GM12892 (cell line): ENCODE results near the gene ATXN7.

Source experiments
- POLR2A ChIP-seq: IDR thresholded peaks from 2 replicates; pipeline ENCODE4 v1.6.1; 2011; ENCODE audit warnings: low read depth, low read length, control low read depth
- POLR2AphosphoS5 ChIP-seq: IDR thresholded peaks from 2 replicates; pipeline ENCODE4 v1.6.1; 2011; ENCODE audit warnings: low read depth, low read length, control low read depth
- TAF1 ChIP-seq: IDR thresholded peaks from 2 replicates; pipeline ENCODE4 v1.6.1; 2011; ENCODE audit warnings: low read depth, mild to moderate bottlenecking, control low read depth, low read length, borderline replicate concordance

DNA sequence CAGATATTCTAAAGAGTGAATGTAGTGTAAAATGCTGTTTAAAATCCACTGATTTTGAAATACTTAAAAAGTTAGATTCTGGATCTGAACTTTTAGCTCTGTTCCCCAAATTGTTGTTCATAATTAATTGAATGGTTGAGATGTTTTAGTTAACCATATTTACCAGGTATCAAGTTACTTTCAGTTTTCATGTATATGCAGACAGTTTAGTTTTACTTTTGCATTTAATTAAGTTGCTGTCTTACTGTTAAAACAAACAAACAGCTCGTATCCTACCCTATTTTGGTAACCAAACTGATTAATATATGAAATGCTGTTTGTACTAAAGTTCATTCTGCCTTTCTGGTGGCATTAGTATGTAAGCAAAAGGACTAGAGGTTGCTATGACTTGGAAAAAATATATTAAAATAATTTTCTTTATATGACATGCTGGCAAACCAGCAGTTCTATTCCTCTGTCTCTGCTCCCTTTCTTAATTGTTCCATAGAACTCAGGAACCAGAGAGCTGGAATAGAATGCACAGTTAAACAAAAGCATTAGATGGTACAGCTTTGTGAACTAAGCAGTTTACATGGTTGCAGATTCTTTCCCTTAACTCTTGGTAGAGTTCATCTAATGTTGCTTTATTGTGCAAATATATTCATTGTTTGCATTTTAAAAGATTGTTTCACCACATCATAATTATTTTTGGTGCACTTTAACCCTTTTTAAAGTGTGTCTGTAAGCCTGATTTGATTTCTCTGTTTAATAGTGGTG, 88.0 kb downstream of the ATXN7 start:
- no peak for TF ChIP-seq POLR2A
- TF ChIP-seq TAF1: no peak
- no peak for TF ChIP-seq POLR2AphosphoS5
